T1000 (cell line): Measurements from ENCODE around the gene SLC9A7.
"Not testable (repeated sequence)": the region's sequence is repeated elsewhere in the genome, so short reads cannot be mapped to it uniquely, and the experiment has no call there.

ENCODE experiments used
- DNase-seq: peaks from one replicate; lab custom pipeline; 2025; ENCODE audit warnings: mixed read lengths; lab: John Stamatoyannopoulos, UW

Gene SLC9A7

GRCh38 chrX:46758956-46759644 is at the start of gene SLC9A7:
Gene SLC9A7, minus strand, starts transcription at chrX:46759118. Its CDS starts 89 bp downstream, at chrX:46759029.
- peak; percentile 48 for DNase-seq

- DNase-seq, result no peak
These were observed 46.4 kb upstream of the SLC9A7 start for GRCh38 chrX:46805270-46805669.

- no peak for DNase-seq
These were observed 44.2 kb upstream of the SLC9A7 start for GRCh38 chrX:46803140-46803539.

GRCh38 chrX:46796574-46797191 is 37.8 kb upstream of the SLC9A7 start:
- peak; percentile 16 for DNase-seq

GRCh38 chrX:46793386-46794143 is 34.6 kb upstream of the SLC9A7 start:
- no peak for DNase-seq

- no peak for DNase-seq
These were observed 33.9 kb upstream of the SLC9A7 start for GRCh38 chrX:46792810-46793188.

GRCh38 chrX:46791927-46792809 is 33.2 kb upstream of the SLC9A7 start:
- no peak for DNase-seq

- DNase-seq, result no peak
These were observed 30.0 kb upstream of the SLC9A7 start for GRCh38 chrX:46788902-46789301.

GRCh38 chrX:46784437-46784836 is 25.5 kb upstream of the SLC9A7 start:
- not testable (repeated sequence) for DNase-seq

GRCh38 chrX:46782034-46782433 is 23.1 kb upstream of the SLC9A7 start:
- DNase-seq, result no peak

GRCh38 chrX:46777971-46778810 is 19.3 kb upstream of the SLC9A7 start:
- DNase-seq, result no peak

GRCh38 chrX:46770817-46771163 is 11.9 kb upstream of the SLC9A7 start:
- DNase-seq, result peak; percentile 11

- peak; percentile 11 for DNase-seq
These were observed 11.3 kb upstream of the SLC9A7 start for GRCh38 chrX:46770000-46770816.

GRCh38 chrX:46762963-46763362 is 4.0 kb upstream of the SLC9A7 start:
- DNase-seq, result no peak

GRCh38 chrX:46759645-46759974 is 692 bp upstream of the SLC9A7 start:
- no peak for DNase-seq

GRCh38 chrX:46758163-46758955 is 559 bp downstream of the SLC9A7 start:
- no peak for DNase-seq

GRCh38 chrX:46757593-46757992 is 1.3 kb downstream of the SLC9A7 start:
- DNase-seq, result no peak

GRCh38 chrX:46757052-46757451 is 1.9 kb downstream of the SLC9A7 start:
- no peak for DNase-seq

- no peak for DNase-seq
These were observed 3.2 kb downstream of the SLC9A7 start for GRCh38 chrX:46755671-46756070.
